ENCODE measurements around the gene CHAT. TPM values are rescaled to one million over a fixed set of nuclear protein-coding genes. Genes with fewer than 3 reads are reported as not detected.
A peak's percentile ranks its signal among the peaks of the same experiment; 100 is the strongest.

The CHAT gene
- total and polyA plus RNA-seq, 9 donors: not detected

GRCh38 chr10:49616421-49617101 lies 2.7 kb downstream of the CHAT start:
- peak in 1 of 5 donors; percentile 7 for DNase-seq
- TF ChIP-seq CTCF (IDR thresholded peaks at IDR 0.05) (no peak), POLR2A (IDR thresholded peaks at IDR 0.05) (no peak), EP300 (IDR thresholded peaks at IDR 0.05) (no peak)
- 62 to 75% (median 72%) methylated on average over 6 of the region's 6 CpGs for WGBS, 3 donors
- Histone ChIP-seq H3K36me3 (no peaks in the 10 kb centered on the region), H3K27ac (no peak overlapping the region), H3K27me3 (peaks cover 2% of the 10 kb centered on the region), H3K4me1 (ENCODE audit: insufficient read depth) (no peaks in the 10 kb centered on the region), H3K4me3 (no peak overlapping the region), H3K9me3 (peaks cover 0 to 4% of the 10 kb centered on the region in 2 donors)
- intact Hi-C loops (cut with DNase I): no loop called here

GRCh38 chr10:49617121-49618020 lies 3.5 kb downstream of the CHAT start:
- H3K27me3 ChIP-seq: peaks cover 2% of the 10 kb centered on the region
- intact Hi-C loops (cut with DNase I): no loop called here
- no peak overlapping the region for H3K27ac ChIP-seq
- no peaks in the 10 kb centered on the region for H3K36me3 ChIP-seq
- no peak for TF ChIP-seq EP300 (IDR thresholded peaks at IDR 0.05)
- TF ChIP-seq CTCF (IDR thresholded peaks at IDR 0.05): no peak
- TF ChIP-seq POLR2A (IDR thresholded peaks at IDR 0.05): no peak
- WGBS, 3 donors: 56 to 72% (median 66%) methylated on average over 7 of the region's 7 CpGs
- no peak overlapping the region for H3K4me3 ChIP-seq
- no peaks in the 10 kb centered on the region for H3K9me3 ChIP-seq
- no peaks in the 10 kb centered on the region for H3K4me1 ChIP-seq (ENCODE audit: insufficient read depth)
- DNase-seq: peak in 1 of 5 donors; percentile 15

GRCh38 chr10:49618821-49619220 lies 5.0 kb downstream of the CHAT start:
- DNase-seq: no peak
- no peaks in the 10 kb centered on the region for H3K9me3 ChIP-seq
- H3K36me3 ChIP-seq: no peaks in the 10 kb centered on the region
- H3K27ac ChIP-seq: no peak overlapping the region
- no peak for TF ChIP-seq POLR2A (IDR thresholded peaks at IDR 0.05)
- no peak for TF ChIP-seq CTCF (IDR thresholded peaks at IDR 0.05)
- TF ChIP-seq EP300 (IDR thresholded peaks at IDR 0.05): no peak
- intact Hi-C loops (cut with DNase I): no loop called here
- H3K4me1 ChIP-seq (ENCODE audit: insufficient read depth): no peaks in the 10 kb centered on the region
- H3K4me3 ChIP-seq: no peak overlapping the region
- no peaks in the 10 kb centered on the region for H3K27me3 ChIP-seq
- 58 to 72% (median 65%) methylated on average over 2 of the region's 2 CpGs for WGBS, 3 donors

- Histone ChIP-seq H3K4me1 (ENCODE audit: insufficient read depth) (no peaks in the 10 kb centered on the region), H3K27me3 (no peaks in the 10 kb centered on the region), H3K4me3 (no peak overlapping the region), H3K36me3 (no peaks in the 10 kb centered on the region), H3K27ac (no peak overlapping the region), H3K9me3 (no peaks in the 10 kb centered on the region)
- WGBS, 3 donors: 56 to 63% (median 61%) methylated on average over 10 of the region's 10 CpGs
- DNase-seq: no peak
- intact Hi-C loops (cut with DNase I): no loop called here
- TF ChIP-seq CTCF (IDR thresholded peaks at IDR 0.05) (no peak), POLR2A (IDR thresholded peaks at IDR 0.05) (no peak), EP300 (IDR thresholded peaks at IDR 0.05) (no peak)
Measured at GRCh38 chr10:49619613-49620012, 5.8 kb downstream of the CHAT start.

All from ovary (tissue), 9 donors.